Liver (tissue), 3 donors: ENCODE data around the gene CHST1.

Experiments
- ATF3 ChIP-seq: IDR thresholded peaks from 2 replicates; pipeline ENCODE4 v1.6.1; 2016; ENCODE audit warnings: antibody characterized with exemption
- CTCF ChIP-seq: fragments of 150-350 bp; IDR thresholded peaks from 2 replicates; pipeline ENCODE4 v1.5.1; 2017; ENCODE audit warnings: improper control_type of control experiment, low read depth, low read length; ENCODE audit not compliant: missing input control
- FOXA1 ChIP-seq: IDR thresholded peaks from 2 replicates; pipeline ENCODE4 v1.6.1; 2016; ENCODE audit warnings: antibody characterized with exemption
- FOXA2 ChIP-seq: IDR thresholded peaks from 2 replicates; pipeline ENCODE4 v1.6.1; 2016; ENCODE audit warnings: antibody characterized with exemption
- JUND ChIP-seq, 2 donors: IDR thresholded peaks; 2 replicates each; pipeline ENCODE4 v1.6.1; 2016; ENCODE audit warnings: antibody characterized with exemption in 2 of 2
- RAD21 ChIP-seq, 2 donors: IDR thresholded peaks; 2 replicates each; pipeline ENCODE4 v1.6.1; 2016; ENCODE audit warnings: antibody characterized with exemption in 2 of 2, mild to moderate bottlenecking in 2 of 2
- REST ChIP-seq: IDR thresholded peaks from 2 replicates; pipeline ENCODE4 v1.6.1; 2016; ENCODE audit warnings: antibody characterized with exemption, mild to moderate bottlenecking
- RXRA ChIP-seq, 2 donors: IDR thresholded peaks; 2 replicates each; pipeline ENCODE4 v1.6.1; 2017 to 2018; ENCODE audit warnings: antibody characterized with exemption in 2 of 2, mild to moderate bottlenecking in 1 of 2
- SP1 ChIP-seq: IDR thresholded peaks from 2 replicates; pipeline ENCODE4 v1.6.1; 2018; ENCODE audit warnings: antibody characterized with exemption, mild to moderate bottlenecking
- TAF1 ChIP-seq: conservative IDR thresholded peaks from 2 replicates; pipeline ENCODE4 v1.6.1; 2016; ENCODE audit warnings: antibody characterized with exemption, mild to moderate bottlenecking
- YY1 ChIP-seq: IDR thresholded peaks from 2 replicates; pipeline ENCODE4 v1.6.1; 2016; ENCODE audit warnings: antibody characterized with exemption, mild to moderate bottlenecking
- donor health status: healthy.
- donor health status: healthy.

- no peak for TF ChIP-seq CTCF
- no peak for TF ChIP-seq ATF3
- no peak for TF ChIP-seq YY1
- no peak for TF ChIP-seq RAD21 (IDR thresholded peaks at IDR 0.05)
- no peak for TF ChIP-seq SP1
- TF ChIP-seq JUND (IDR thresholded peaks at IDR 0.05) = no peak
- no peak for TF ChIP-seq TAF1
- no peak for TF ChIP-seq FOXA2
- TF ChIP-seq FOXA1 = no peak
- TF ChIP-seq RXRA (IDR thresholded peaks at IDR 0.05) = no peak
- TF ChIP-seq REST = no peak
Observed at GRCh38 chr11:45605051-45605450, 60.4 kb downstream of the CHST1 start.
